K562 (cell line): ENCODE measurements around the gene DYRK1B. TPM values are rescaled to one million over a fixed set of nuclear protein-coding genes. Genes with fewer than 3 reads are reported as not detected.

Experiments used
- CEBPZ ChIP-seq: fragments of 150-350 bp; IDR thresholded peaks from 2 replicates; pipeline ENCODE4 v1.6.1; 2014; ENCODE audit warnings: low read depth, mild to moderate bottlenecking, low read length, borderline replicate concordance
- HDGF ChIP-seq: fragments of 450-650 bp; IDR thresholded peaks from 2 replicates; pipeline ENCODE4 v1.6.1; 2016
- HMBOX1 ChIP-seq: sonication (generic); IDR thresholded peaks from 2 replicates; pipeline ENCODE4 v1.6.1; 2016
- LEF1 ChIP-seq: fragments of 450-650 bp; IDR thresholded peaks from 2 replicates; pipeline ENCODE4 v1.6.1; 2016; ENCODE audit warnings: mild to moderate bottlenecking
- USF1 ChIP-seq: sonication (generic); formaldehyde crosslinking; IDR thresholded peaks from 2 replicates; pipeline ENCODE4 v1.9.0; 2022; ENCODE audit warnings: mild to moderate bottlenecking, missing genetic modification reagents
- ZNF232 ChIP-seq: sonication (generic); formaldehyde crosslinking; IDR thresholded peaks from 2 replicates; pipeline ENCODE4 v1.8.0; 2022; ENCODE audit warnings: mild to moderate bottlenecking, missing genetic modification reagents
- ZNF561 ChIP-seq: fragments of 450-650 bp; formaldehyde crosslinking; conservative IDR thresholded peaks from 2 replicates; pipeline ENCODE4 v1.4.0; 2020; ENCODE audit warnings: mild to moderate bottlenecking, moderate library complexity
- polyA plus RNA-seq, 8 experiments: library from polyadenylated mRNA; depleted of rRNA in 4 of 8; stranded (reverse) in 5 of 8; unstranded in 3 of 8; fragments of >200 nt; fragmentation: Nextera tagmentation in 2 of 8; fragmentation: Illumina TruSeq in 1 of 8; extraction: Ambion mirVana in 2 of 8; extraction: Trizol in 1 of 8; gene quantifications; 2 replicates each; pipeline versions ENCODE4 v1.2.1 to v1.2.3, GENCODE V29; 2011 to 2014; ENCODE audit warnings: inconsistent platforms in 1 of 8, missing spikeins in 1 of 8
- total RNA-seq, 7 experiments: library from RNA; depleted of rRNA in 6 of 7; stranded (reverse); fragments of >200 nt in 6 of 7; fragmentation: Illumina TruSeq in 2 of 7; extraction: Trizol in 2 of 7; gene quantifications; 2 replicates each; pipeline versions ENCODE4 v1.2.1 to v1.2.3, GENCODE V29; 2011 to 2021; ENCODE audit warnings: low replicate concordance in 1 of 7

DYRK1B gene
- total and polyA plus RNA-seq, 9 of the 15 experiments (the other 6 are each of a cell fraction or from before 2014, with no cell fraction given): 0.91 to 5.2 (median 1.5) TPM; not detected in 2

- no peak for TF ChIP-seq HDGF
- no peak for TF ChIP-seq HMBOX1
- TF ChIP-seq USF1 (CRISPR knock-in tag): no peak
- no peak for TF ChIP-seq ZNF232 (CRISPR knock-in tag)
- no peak for TF ChIP-seq ZNF561
- TF ChIP-seq CEBPZ: no peak
- TF ChIP-seq LEF1: no peak
These were observed 13.3 kb downstream of the DYRK1B start (continued) for GRCh38 chr19:39820696-39821095.
